Psoas muscle (tissue), 8 donors: ENCODE data around the gene ERO1A. TPM values are rescaled to one million over a fixed set of nuclear protein-coding genes. Genes with fewer than 3 reads are reported as not detected.
A peak's percentile ranks its signal among the peaks of the same experiment; 100 is the strongest.

Experiments
- ATAC-seq, 4 donors: fragments of 200-7000 bp; cut with Tn5 transposase; one replicate each; pipeline ENCODE4 v1.9.1; 2020; ENCODE audit warnings: moderate library complexity in 3 of 4, mild to moderate bottlenecking in 2 of 4
- DNase-seq, 2 donors: peaks; one replicate each; pipeline ENCODE4 v3.0.0-alpha.2; 2020
- H3K27ac ChIP-seq: fragments of 200-600 bp; one replicate; pipeline ENCODE4 v1.8.0; 2022
- H3K27me3 ChIP-seq, 3 donors: fragments of 200-600 bp in 1 of 3; one replicate each; pipeline versions ENCODE4 v1.6.1 to v1.8.0; 2013 to 2022; ENCODE audit warnings: low read length in 2 of 3, mild to moderate bottlenecking in 2 of 3, moderate library complexity in 1 of 3; ENCODE audit not compliant: insufficient read depth in 3 of 3
- H3K36me3 ChIP-seq, 2 donors: fragments of 200-600 bp in 1 of 2; one replicate each; pipeline versions ENCODE4 v1.6.1 to v1.8.0; 2013 to 2022; ENCODE audit warnings: low read depth in 1 of 2, mild to moderate bottlenecking in 1 of 2, moderate library complexity in 1 of 2; ENCODE audit not compliant: insufficient read depth in 1 of 2
- H3K4me1 ChIP-seq: fragments of 200-600 bp; one replicate; pipeline ENCODE4 v1.8.0; 2022
- H3K4me3 ChIP-seq: fragments of 200-600 bp; one replicate; pipeline ENCODE4 v1.8.0; 2022; ENCODE audit warnings: mild to moderate bottlenecking
- H3K9me3 ChIP-seq: fragments of 200-600 bp; one replicate; pipeline ENCODE4 v1.8.0; 2022
- CTCF ChIP-seq: fragments of 200-600 bp; IDR thresholded peaks from one replicate; pipeline ENCODE4 v1.8.0; 2022; ENCODE audit warnings: antibody characterized with exemption
- WGBS, 3 donors: extraction: QIAGEN DNeasy Blood & Tissue Kit; methylation state at CpG; one replicate each; pipeline versions ENCODE4 v1.1.6 to v1.1.7; 2013; 5-methylcytosine and 5-hydroxymethylcytosine counted together
- intact Hi-C, 2 donors: fragments of 100-400 bp; cut with DNase I; formaldehyde crosslinking; loops; one replicate each; pipeline versions ENCODE4 v1.11.0 to v1.14.2; 2022
- polyA plus RNA-seq, 3 donors: library from polyadenylated mRNA; stranded (reverse); fragments of 200-250 nt; gene quantifications; one replicate each; pipeline ENCODE4 v1.2.3, GENCODE V29; 2013
- total RNA-seq, 4 donors: library from RNA; stranded (reverse); fragmentation: NEBNext Ultra II Directional in 2 of 4; extraction: Animal tissue kit (Norgen Biotek cat#: 25700) in 2 of 4; gene quantifications; one replicate each; pipeline versions ENCODE4 v1.2.1 to v1.2.4, GENCODE V29; 2021 to 2023
- donor health status: healthy with polysubstance abuse.
- donor health status: DM: no; HTN: no; CAD: no; lungs with moderate emphysema.
- donor health status: Bipolar disorder and iron deficiency.
- donor health status: healthy.
- donor health status: DM: yes; HTN: yes; CAD: no.
- donor health status: DM: no; HTN: no; CAD: no.
- donor health status: DM: no; HTN: no; CAD: no.
- donor health status: DM: yes; HTN: yes; CAD: no.

The ERO1A gene
- total and polyA plus RNA-seq, 7 donors: 6.9 to 22.3 (median 16.1) TPM

DNA sequence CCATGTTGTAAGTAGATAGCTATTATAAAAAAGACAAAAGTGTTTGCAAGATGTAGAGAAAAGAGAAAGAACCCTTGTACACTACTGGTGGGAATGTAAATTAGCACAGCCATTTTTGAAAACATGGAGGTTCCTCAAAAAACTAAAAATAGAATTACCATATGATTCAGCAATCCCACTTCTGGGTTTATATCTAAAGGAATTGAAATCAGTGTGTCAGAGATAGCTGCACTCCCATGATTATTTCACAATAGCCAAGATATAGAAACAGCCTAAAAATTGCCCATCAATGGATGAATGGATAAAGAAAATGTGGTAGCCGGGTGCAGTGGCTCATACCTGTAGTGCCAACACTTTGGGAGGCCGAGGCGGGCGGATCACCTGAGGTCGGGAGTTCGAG is 20.8 kb upstream of the ERO1A start:
- no peak for TF ChIP-seq CTCF
- Histone ChIP-seq H3K27me3 (no peaks in the 10 kb centered on the region), H3K4me3 (no peak overlapping the region), H3K4me1 (peaks cover 6% of the 10 kb centered on the region), H3K9me3 (no peaks in the 10 kb centered on the region), H3K36me3 (peaks cover 8 to 100% of the 10 kb centered on the region in 2 donors), H3K27ac (no peak overlapping the region)
- DNase-seq (no peak), ATAC-seq (no peak)
- intact Hi-C loops: loop anchor here in 1 of 2 donors (10.0 kb wide), 1 partner anchor 49 kb away; no protein-coding TSS in a partner anchor
- WGBS, 3 donors: 96 to 98% (median 97%) methylated on average over 6 of the region's 6 CpGs

- Histone ChIP-seq H3K36me3 (peaks cover 8 to 87% of the 10 kb centered on the region in 2 donors), H3K4me3 (no peak overlapping the region), H3K27ac (peak overlapping the region; percentile 5), H3K9me3 (no peaks in the 10 kb centered on the region), H3K4me1 (peaks cover 24% of the 10 kb centered on the region), H3K27me3 (no peaks in the 10 kb centered on the region)
- DNase-seq (no peak), ATAC-seq (no peak)
- TF ChIP-seq CTCF: no peak
- WGBS, 3 donors: 10 to 24% (median 16%) methylated on average over 1 of the region's 1 CpG
- intact Hi-C loops: loop anchor here (2.0 to 10.0 kb wide), 2 partner anchors 17 to 53 kb away; no protein-coding TSS in a partner anchor
Measured at GRCh38 chr14:52711666-52712065, 16.3 kb upstream of the ERO1A start.

DNA sequence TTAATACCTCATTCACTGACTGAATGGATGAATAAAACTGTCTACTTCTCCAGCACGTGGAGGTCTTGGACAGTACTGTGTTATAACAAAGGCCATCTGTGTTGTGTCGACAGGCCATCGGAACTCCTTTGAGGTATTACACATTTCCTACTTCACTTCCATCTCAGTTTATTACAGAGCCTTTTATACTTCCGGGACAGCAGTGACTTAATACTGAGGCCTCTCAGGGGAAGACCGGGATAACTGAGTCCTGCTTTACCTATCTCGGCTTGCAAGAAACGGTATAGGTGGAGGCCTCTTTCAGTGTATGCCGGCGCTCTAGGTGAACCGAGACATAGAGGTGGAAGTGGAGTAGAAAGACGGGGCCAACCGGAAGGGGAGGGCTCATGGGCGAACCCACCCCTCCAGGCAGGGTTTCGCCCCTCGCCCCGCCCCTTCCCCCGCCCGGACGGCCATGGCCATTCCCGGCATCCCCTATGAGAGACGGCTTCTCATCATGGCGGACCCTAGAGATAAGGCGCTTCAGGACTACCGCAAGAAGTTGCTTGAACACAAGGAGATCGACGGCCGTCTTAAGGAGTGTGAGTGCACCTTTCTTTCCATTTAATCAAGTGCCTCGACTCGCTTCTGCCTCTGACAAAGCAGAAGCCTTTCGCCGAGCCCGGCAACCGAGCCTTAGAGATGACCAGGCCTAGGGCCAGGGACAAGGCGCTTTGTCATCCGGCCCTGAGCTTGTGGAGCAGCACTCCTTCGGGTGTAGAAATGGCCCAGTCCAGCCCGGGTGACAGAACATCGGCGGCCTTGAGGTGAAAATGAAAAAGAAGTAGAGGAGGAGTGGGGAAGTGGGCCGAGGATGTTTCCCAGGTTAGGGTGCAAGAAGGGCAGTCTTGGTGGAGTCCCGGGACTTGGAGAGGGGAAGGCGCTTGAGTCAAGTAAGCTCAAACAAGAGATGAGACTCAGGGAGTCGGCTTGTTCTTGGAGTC is 11.7 kb upstream of the ERO1A start, which contains the start of gene PSMC6:
PSMC6 (plus strand) TSS at position 477 of the 983 bp plus-strand sequence; CDS start at position 497, 20 bp downstream.
- 0 to 1% (median 0%) methylated on average over 42 to 43 of the region's 43 CpGs for WGBS, 3 donors

DNA sequence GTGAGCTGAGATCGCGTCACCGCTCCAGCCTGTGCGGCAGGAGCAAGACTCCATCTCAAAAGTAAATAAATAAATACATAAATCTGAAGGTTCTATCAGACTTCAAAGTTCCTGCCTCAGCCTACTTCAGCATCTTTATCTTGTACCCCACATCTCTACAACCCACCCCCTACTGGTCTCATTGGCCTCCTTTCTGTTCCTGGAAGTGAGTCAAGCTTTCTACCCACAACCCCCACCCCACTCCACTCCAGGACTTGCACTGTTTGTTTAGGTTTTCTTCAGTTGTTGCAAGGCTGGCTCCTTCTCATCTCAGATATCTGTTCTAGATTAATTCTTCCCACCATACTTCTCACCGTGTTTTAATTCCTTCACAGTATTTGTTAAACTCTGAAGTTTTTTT is 10.9 kb upstream of the ERO1A start:
- H3K9me3 ChIP-seq: no peaks in the 10 kb centered on the region
- no peak for TF ChIP-seq CTCF
- H3K4me1 ChIP-seq: peaks cover 19% of the 10 kb centered on the region
- intact Hi-C loops: no loop called here
- peaks cover 0 to 34% of the 10 kb centered on the region in 2 donors for H3K36me3 ChIP-seq
- WGBS, 3 donors: 91 to 92% (median 92%) methylated on average over 5 of the region's 5 CpGs
- ATAC-seq (no peak), DNase-seq (no peak)
- H3K27me3 ChIP-seq: no peaks in the 10 kb centered on the region
- H3K4me3 ChIP-seq: peak overlapping the region; percentile 83
- H3K27ac ChIP-seq: peak overlapping the region; percentile 92

More for the DNA sequence above, 11.7 kb upstream of the ERO1A start, which contains the start of gene PSMC6:
- H3K4me3 ChIP-seq: peak within 1 kb of the TSS; percentile 83
- TF ChIP-seq CTCF: no peak
- peak; percentile 99 to 100 (median 100) for ATAC-seq
- peak within 1 kb of the TSS; percentile 92 for H3K27ac ChIP-seq
- intact Hi-C loops: no loop called here
- H3K9me3 ChIP-seq: no peaks in the 10 kb centered on the region
- H3K27me3 ChIP-seq: no peaks in the 10 kb centered on the region
- peaks cover 0 to 41% of the 10 kb centered on the region in 2 donors for H3K36me3 ChIP-seq
- H3K4me1 ChIP-seq: peaks cover 24% of the 10 kb centered on the region
- DNase-seq: peak; percentile 95 to 97
